ENCODE results near the gene CDK11A. TPM values are rescaled to one million over a fixed set of nuclear protein-coding genes. Genes with fewer than 3 reads are reported as not detected.
"Not testable (repeated sequence)": the region's sequence is repeated elsewhere in the genome, so short reads cannot be mapped to it uniquely, and the experiment has no call there.

Gene CDK11A
- polyA plus RNA-seq, 1 donor (not counting 4 experiments of a cell fraction or from before 2014, with no cell fraction given): 3.5 TPM

- H3K4me2 ChIP-seq (ENCODE audit: control insufficient read depth, extremely low read depth, insufficient read depth, low read depth, low read length): no peak overlapping the region
- no peak overlapping the region for H2AFZ ChIP-seq (ENCODE audit: control insufficient read depth, low read length)
- peaks cover 10 to 13% of the 10 kb centered on the region in 2 experiments for H3K36me3 ChIP-seq (ENCODE audit: control insufficient read depth in 2 of 2, extremely low read depth in 1 of 2, insufficient read depth in 2 of 2, low read length in 2 of 2)
- H3K4me1 ChIP-seq (ENCODE audit: control insufficient read depth, extremely low read depth, insufficient read depth, low read length): no peaks in the 10 kb centered on the region
- no peak overlapping the region for H3K9ac ChIP-seq (ENCODE audit: control insufficient read depth, extremely low read depth, insufficient read depth, low read length)
- dilution Hi-C loops (cut with MboI; ENCODE audit: extremely low pct_ligation_motif_present, low sequenced_read_pairs): no loop called here
- no peaks in the 10 kb centered on the region for H3K79me2 ChIP-seq (ENCODE audit: control insufficient read depth, insufficient read depth, low read length)
- H3K9me1 ChIP-seq (ENCODE audit: control insufficient read depth, extremely low read depth, insufficient read depth, low read length): no peaks in the 10 kb centered on the region
- TF ChIP-seq EZH2 (IDR thresholded peaks at IDR 0.05; ENCODE audit: low read length) (no peak), CTCF (optimal IDR thresholded peaks at IDR 0.05 in 1 of 3, IDR thresholded peaks at IDR 0.05 in 1 of 3, conservative IDR thresholded peaks at IDR 0.05 in 1 of 3; ENCODE audit: extremely low read depth in 1 of 3, insufficient read depth in 2 of 3, low read length in 3 of 3) (no peak)
- FAIRE-seq (no peak), DNase-seq (ENCODE audit: low read depth, low spot score) (no peak)
- H3K27ac ChIP-seq (ENCODE audit: control insufficient read depth, insufficient read depth, low read length): no peak overlapping the region
- H3K27me3 ChIP-seq (ENCODE audit: control insufficient read depth, extremely low read depth, insufficient read depth, low read length): no peaks in the 10 kb centered on the region
- no peaks in the 10 kb centered on the region for H4K20me1 ChIP-seq (ENCODE audit: control insufficient read depth, extremely low read depth, insufficient read depth, low read length)
- H3K9me3 ChIP-seq (ENCODE audit: control insufficient read depth, low read depth, low read length): no peaks in the 10 kb centered on the region
- H3K4me3 ChIP-seq (ENCODE audit: control insufficient read depth in 2 of 3, extremely low read depth in 1 of 3, insufficient read depth in 2 of 3, low read depth in 1 of 3, low read length in 3 of 3): no peak overlapping the region
Measured at GRCh38 chr1:1664941-1665814, 59.0 kb downstream of the CDK11A start.

GRCh38 chr1:1664318-1664717 is 59.8 kb downstream of the CDK11A start:
- H2AFZ ChIP-seq (ENCODE audit: control insufficient read depth, low read length); H3K79me2 ChIP-seq (ENCODE audit: control insufficient read depth, insufficient read depth, low read length); H3K36me3 ChIP-seq (ENCODE audit: control insufficient read depth in 2 of 2, extremely low read depth in 1 of 2, insufficient read depth in 2 of 2, low read length in 2 of 2); H3K27me3 ChIP-seq (ENCODE audit: control insufficient read depth, extremely low read depth, insufficient read depth, low read length); H3K9me1 ChIP-seq (ENCODE audit: control insufficient read depth, extremely low read depth, insufficient read depth, low read length); H3K4me3 ChIP-seq (ENCODE audit: control insufficient read depth in 2 of 3, extremely low read depth in 1 of 3, insufficient read depth in 2 of 3, low read depth in 1 of 3, low read length in 3 of 3); H3K27ac ChIP-seq (ENCODE audit: control insufficient read depth, insufficient read depth, low read length); FAIRE-seq; H3K9ac ChIP-seq (ENCODE audit: control insufficient read depth, extremely low read depth, insufficient read depth, low read length); H3K4me1 ChIP-seq (ENCODE audit: control insufficient read depth, extremely low read depth, insufficient read depth, low read length); H4K20me1 ChIP-seq (ENCODE audit: control insufficient read depth, extremely low read depth, insufficient read depth, low read length); H3K4me2 ChIP-seq (ENCODE audit: control insufficient read depth, extremely low read depth, insufficient read depth, low read depth, low read length); dilution Hi-C loops (cut with MboI; ENCODE audit: extremely low pct_ligation_motif_present, low sequenced_read_pairs); DNase-seq (ENCODE audit: low read depth, low spot score); H3K9me3 ChIP-seq (ENCODE audit: control insufficient read depth, low read depth, low read length): not testable (repeated sequence)

- H3K27ac ChIP-seq (ENCODE audit: control insufficient read depth, insufficient read depth, low read length); H4K20me1 ChIP-seq (ENCODE audit: control insufficient read depth, extremely low read depth, insufficient read depth, low read length); H3K9me1 ChIP-seq (ENCODE audit: control insufficient read depth, extremely low read depth, insufficient read depth, low read length); H3K4me2 ChIP-seq (ENCODE audit: control insufficient read depth, extremely low read depth, insufficient read depth, low read depth, low read length); H3K9me3 ChIP-seq (ENCODE audit: control insufficient read depth, low read depth, low read length); H3K27me3 ChIP-seq (ENCODE audit: control insufficient read depth, extremely low read depth, insufficient read depth, low read length); H3K4me3 ChIP-seq (ENCODE audit: control insufficient read depth in 2 of 3, extremely low read depth in 1 of 3, insufficient read depth in 2 of 3, low read depth in 1 of 3, low read length in 3 of 3); H3K4me1 ChIP-seq (ENCODE audit: control insufficient read depth, extremely low read depth, insufficient read depth, low read length); DNase-seq (ENCODE audit: low read depth, low spot score); FAIRE-seq; H3K79me2 ChIP-seq (ENCODE audit: control insufficient read depth, insufficient read depth, low read length); H3K9ac ChIP-seq (ENCODE audit: control insufficient read depth, extremely low read depth, insufficient read depth, low read length); H2AFZ ChIP-seq (ENCODE audit: control insufficient read depth, low read length); dilution Hi-C loops (cut with MboI; ENCODE audit: extremely low pct_ligation_motif_present, low sequenced_read_pairs); H3K36me3 ChIP-seq (ENCODE audit: control insufficient read depth in 2 of 2, extremely low read depth in 1 of 2, insufficient read depth in 2 of 2, low read length in 2 of 2): not testable (repeated sequence)
Measured at GRCh38 chr1:1662830-1663560, 61.2 kb downstream of the CDK11A start.

GRCh38 chr1:1662392-1662791 is 61.8 kb downstream of the CDK11A start:
- H3K4me2 ChIP-seq (ENCODE audit: control insufficient read depth, extremely low read depth, insufficient read depth, low read depth, low read length); H2AFZ ChIP-seq (ENCODE audit: control insufficient read depth, low read length): not testable (repeated sequence)

More at GRCh38 chr1:1662392-1662791, 61.8 kb downstream of the CDK11A start:
- H3K27me3 ChIP-seq (ENCODE audit: control insufficient read depth, extremely low read depth, insufficient read depth, low read length); H3K79me2 ChIP-seq (ENCODE audit: control insufficient read depth, insufficient read depth, low read length); H3K4me1 ChIP-seq (ENCODE audit: control insufficient read depth, extremely low read depth, insufficient read depth, low read length); dilution Hi-C loops (cut with MboI; ENCODE audit: extremely low pct_ligation_motif_present, low sequenced_read_pairs); H3K9me1 ChIP-seq (ENCODE audit: control insufficient read depth, extremely low read depth, insufficient read depth, low read length); DNase-seq (ENCODE audit: low read depth, low spot score); H3K9ac ChIP-seq (ENCODE audit: control insufficient read depth, extremely low read depth, insufficient read depth, low read length); H3K27ac ChIP-seq (ENCODE audit: control insufficient read depth, insufficient read depth, low read length); H3K4me3 ChIP-seq (ENCODE audit: control insufficient read depth in 2 of 3, extremely low read depth in 1 of 3, insufficient read depth in 2 of 3, low read depth in 1 of 3, low read length in 3 of 3); H3K36me3 ChIP-seq (ENCODE audit: control insufficient read depth in 2 of 2, extremely low read depth in 1 of 2, insufficient read depth in 2 of 2, low read length in 2 of 2); H3K9me3 ChIP-seq (ENCODE audit: control insufficient read depth, low read depth, low read length); FAIRE-seq; H4K20me1 ChIP-seq (ENCODE audit: control insufficient read depth, extremely low read depth, insufficient read depth, low read length): not testable (repeated sequence)
